ENCODE measurements around the gene HOXB3. TPM values are rescaled to one million over a fixed set of nuclear protein-coding genes. Genes with fewer than 3 reads are reported as not detected.

HOXB3 gene
- total RNA-seq, 4 donors from 2014 or later, result 0.97 to 14.1 (median 3.9) TPM

DNA sequence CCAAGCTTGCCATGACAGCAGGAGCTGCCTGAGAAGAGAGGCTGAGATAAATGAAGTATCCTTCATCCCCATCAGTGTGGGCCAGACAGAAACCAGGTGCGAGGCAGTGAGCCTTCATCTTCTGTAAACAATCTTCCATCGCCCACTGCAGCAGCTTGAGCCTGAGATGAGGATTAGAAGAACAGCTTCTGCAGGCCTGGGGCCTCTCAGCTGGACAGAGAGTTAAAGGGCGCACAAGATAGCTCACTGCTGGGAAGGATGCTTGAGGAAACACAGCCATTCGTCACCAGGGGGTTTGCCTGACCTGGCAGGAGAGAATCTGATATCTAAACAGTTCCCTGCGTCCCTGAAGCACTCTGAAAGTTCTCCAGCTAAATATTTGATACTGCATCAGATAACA lies 86.3 kb downstream of the HOXB3 start:
- WGBS, 2 donors, result 90 to 94% methylated on average over 5 of the region's 5 CpGs
- no peak overlapping the region for H3K4me3 ChIP-seq (ENCODE audit: low read depth, poor library complexity, severe bottlenecking)
- intact Hi-C loops (cut with DNase I; ENCODE audit: low total_unique reads), result no loop called here
- TF ChIP-seq, protein P1, sequence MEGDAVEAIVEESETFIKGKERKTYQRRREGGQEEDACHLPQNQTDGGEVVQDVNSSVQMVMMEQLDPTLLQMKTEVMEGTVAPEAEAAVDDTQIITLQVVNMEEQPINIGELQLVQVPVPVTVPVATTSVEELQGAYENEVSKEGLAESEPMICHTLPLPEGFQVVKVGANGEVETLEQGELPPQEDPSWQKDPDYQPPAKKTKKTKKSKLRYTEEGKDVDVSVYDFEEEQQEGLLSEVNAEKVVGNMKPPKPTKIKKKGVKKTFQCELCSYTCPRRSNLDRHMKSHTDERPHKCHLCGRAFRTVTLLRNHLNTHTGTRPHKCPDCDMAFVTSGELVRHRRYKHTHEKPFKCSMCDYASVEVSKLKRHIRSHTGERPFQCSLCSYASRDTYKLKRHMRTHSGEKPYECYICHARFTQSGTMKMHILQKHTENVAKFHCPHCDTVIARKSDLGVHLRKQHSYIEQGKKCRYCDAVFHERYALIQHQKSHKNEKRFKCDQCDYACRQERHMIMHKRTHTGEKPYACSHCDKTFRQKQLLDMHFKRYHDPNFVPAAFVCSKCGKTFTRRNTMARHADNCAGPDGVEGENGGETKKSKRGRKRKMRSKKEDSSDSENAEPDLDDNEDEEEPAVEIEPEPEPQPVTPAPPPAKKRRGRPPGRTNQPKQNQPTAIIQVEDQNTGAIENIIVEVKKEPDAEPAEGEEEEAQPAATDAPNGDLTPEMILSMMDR (IDR thresholded peaks at IDR 0.05), result no peak
- TF ChIP-seq POLR2A (IDR thresholded peaks at IDR 0.05), result no peak
- DNase-seq (ENCODE audit: low spot score in 2 of 2), result no peak

DNA sequence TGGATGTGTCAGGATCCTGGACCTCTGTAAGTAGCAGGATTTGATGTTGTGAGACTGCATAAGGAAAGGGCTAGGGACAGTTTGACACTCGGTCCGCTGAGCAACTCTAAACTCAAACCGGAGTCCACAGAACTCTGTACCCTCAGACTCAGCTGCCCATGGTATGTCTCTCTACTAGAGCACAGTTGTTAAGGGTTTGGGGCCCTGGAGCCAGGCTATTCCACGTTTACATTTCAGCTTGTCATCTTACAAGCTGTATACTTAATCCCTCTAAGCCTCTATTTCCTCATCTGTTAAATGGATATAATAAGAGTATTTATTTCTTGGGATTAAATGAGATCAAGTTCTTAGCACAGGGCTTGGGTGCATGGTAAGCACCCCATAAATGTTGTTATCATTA lies 87.1 kb downstream of the HOXB3 start:
- TF ChIP-seq, protein P1 (IDR thresholded peaks at IDR 0.05), result no peak
- TF ChIP-seq POLR2A (IDR thresholded peaks at IDR 0.05), result no peak
- intact Hi-C loops (cut with DNase I; ENCODE audit: low total_unique reads), result no loop called here
- 95 to 99% methylated on average over 4 of the region's 4 CpGs for WGBS, 2 donors
- H3K4me3 ChIP-seq (ENCODE audit: low read depth, poor library complexity, severe bottlenecking), result no peak overlapping the region
- DNase-seq (ENCODE audit: low spot score in 2 of 2), result no peak

DNA sequence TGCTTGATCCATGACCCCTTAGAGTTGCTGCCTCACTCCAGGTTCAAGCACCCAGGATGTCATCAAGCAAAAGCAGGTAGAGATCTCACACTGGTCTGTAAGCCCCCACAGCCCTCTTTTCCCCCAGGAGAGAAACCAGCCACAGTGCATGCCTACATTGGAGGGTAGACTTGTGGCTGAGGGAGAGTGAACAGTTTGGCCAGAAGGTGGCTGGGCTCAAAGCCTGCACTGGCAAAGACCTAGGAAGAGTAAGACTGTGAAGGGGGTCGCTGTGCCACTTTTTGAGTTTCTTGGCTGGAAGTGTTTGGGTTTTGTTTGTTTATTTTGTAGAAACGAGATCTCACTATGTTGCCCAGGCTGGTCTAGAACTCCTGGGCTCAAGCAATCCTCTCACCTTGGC lies 87.7 kb downstream of the HOXB3 start:
- no peak for DNase-seq (ENCODE audit: low spot score in 2 of 2)
- no peak overlapping the region for H3K4me3 ChIP-seq (ENCODE audit: low read depth, poor library complexity, severe bottlenecking)
- 76 to 93% methylated on average over 2 of the region's 2 CpGs for WGBS, 2 donors
- intact Hi-C loops (cut with DNase I; ENCODE audit: low total_unique reads), result no loop called here
- TF ChIP-seq, protein P1 (IDR thresholded peaks at IDR 0.05), result no peak
- no peak for TF ChIP-seq POLR2A (IDR thresholded peaks at IDR 0.05)

DNA sequence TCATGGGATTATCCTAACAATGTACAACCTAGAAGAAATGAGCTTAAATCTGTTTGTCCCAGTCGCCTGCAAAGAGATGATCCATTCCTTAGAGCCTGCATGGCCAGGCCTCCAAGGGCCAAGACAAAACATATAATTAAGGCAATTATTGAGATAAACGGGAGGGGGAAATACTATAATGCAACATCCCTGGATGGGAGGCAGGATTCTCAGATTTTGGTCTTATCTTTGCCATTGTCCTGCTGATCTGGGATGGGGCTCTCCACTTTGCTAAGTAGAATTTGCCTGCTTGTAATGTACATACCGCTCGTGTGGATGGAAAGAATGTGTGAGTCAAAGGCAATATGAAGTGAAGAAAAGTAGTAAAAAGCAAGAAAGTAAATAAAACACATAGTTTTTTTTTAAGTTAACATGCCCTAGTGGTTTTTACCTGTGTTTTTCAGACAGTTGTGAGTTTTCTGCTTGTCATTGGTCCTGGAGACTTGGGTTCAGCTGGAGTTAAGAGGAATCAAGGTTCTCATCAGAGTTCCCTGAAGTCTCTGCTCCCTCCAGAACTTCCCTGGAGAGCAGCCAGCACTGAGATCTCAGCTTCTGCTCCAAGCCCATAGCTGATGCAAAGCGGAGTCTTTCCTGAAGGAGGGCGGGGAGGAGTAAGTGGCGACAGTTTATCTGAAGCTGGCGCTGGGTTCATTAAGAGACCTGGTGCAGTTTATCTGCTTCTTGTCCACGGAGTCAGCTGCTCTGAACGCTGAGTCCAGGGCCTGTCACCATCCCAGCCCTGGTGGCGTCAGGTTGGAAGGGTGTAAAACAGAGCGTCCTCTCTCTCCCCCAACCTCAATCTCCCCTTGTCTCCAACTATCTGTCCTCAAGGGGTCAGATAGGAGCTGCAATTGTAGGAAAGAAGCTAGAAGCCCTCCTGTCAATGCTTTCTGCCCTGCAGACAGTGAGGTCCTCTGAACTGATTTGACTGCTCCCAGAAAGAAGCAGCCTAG lies 89.3 kb downstream of the HOXB3 start:
- intact Hi-C loops (cut with DNase I; ENCODE audit: low total_unique reads), result no loop called here
- 69 to 70% methylated on average over 12 of the region's 12 CpGs for WGBS, 2 donors
- TF ChIP-seq POLR2A (IDR thresholded peaks at IDR 0.05), result no peak
- TF ChIP-seq, protein P1 (IDR thresholded peaks at IDR 0.05), result no peak
- no peak for DNase-seq (ENCODE audit: low spot score in 2 of 2)
- no peak overlapping the region for H3K4me3 ChIP-seq (ENCODE audit: low read depth, poor library complexity, severe bottlenecking)

DNA sequence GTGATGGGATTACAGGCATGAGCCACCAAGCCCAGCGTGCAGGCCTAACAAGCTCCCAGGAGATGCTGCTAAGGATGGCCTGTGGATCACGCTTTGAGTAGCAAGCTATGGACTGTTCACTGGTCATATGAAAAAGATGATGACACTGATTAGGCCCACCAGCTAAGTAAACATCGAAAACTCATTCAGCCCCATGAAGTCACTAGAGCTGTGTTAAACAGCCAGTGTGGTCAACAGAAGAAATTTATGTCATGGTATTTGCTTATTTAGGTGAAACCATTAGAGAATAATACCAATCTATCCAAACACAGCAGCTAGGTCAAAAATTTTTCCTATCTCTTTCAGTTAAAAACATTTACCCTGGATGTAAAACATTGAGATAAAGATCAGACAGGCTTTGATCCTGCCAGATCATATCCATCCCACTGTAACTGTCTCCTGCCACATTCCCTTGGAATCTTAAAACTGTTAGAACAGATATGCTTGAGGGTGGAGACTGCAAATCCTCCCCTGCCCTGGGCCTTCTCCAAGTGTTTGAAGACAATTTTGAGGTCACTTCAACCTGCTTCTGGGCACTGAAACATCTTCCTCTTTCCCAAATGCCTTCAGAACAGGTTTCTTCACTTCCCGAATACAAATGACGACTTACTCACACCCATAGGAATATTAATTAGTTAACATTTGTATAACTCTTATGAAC lies 90.2 kb downstream of the HOXB3 start:
- no peak for DNase-seq (ENCODE audit: low spot score in 2 of 2)
- H3K4me3 ChIP-seq (ENCODE audit: low read depth, poor library complexity, severe bottlenecking), result no peak overlapping the region
- intact Hi-C loops (cut with DNase I; ENCODE audit: low total_unique reads), result no loop called here
- TF ChIP-seq POLR2A (IDR thresholded peaks at IDR 0.05), result no peak
- TF ChIP-seq, protein P1 (IDR thresholded peaks at IDR 0.05), result no peak
- 79 to 80% methylated on average over 5 of the region's 5 CpGs for WGBS, 2 donors
